ENCODE data around the gene KIAA0513. TPM values are rescaled to one million over a fixed set of nuclear protein-coding genes. Genes with fewer than 3 reads are reported as not detected.

The KIAA0513 gene
- total RNA-seq, 1 donor from 2014 or later: 6.1 TPM

DNA sequence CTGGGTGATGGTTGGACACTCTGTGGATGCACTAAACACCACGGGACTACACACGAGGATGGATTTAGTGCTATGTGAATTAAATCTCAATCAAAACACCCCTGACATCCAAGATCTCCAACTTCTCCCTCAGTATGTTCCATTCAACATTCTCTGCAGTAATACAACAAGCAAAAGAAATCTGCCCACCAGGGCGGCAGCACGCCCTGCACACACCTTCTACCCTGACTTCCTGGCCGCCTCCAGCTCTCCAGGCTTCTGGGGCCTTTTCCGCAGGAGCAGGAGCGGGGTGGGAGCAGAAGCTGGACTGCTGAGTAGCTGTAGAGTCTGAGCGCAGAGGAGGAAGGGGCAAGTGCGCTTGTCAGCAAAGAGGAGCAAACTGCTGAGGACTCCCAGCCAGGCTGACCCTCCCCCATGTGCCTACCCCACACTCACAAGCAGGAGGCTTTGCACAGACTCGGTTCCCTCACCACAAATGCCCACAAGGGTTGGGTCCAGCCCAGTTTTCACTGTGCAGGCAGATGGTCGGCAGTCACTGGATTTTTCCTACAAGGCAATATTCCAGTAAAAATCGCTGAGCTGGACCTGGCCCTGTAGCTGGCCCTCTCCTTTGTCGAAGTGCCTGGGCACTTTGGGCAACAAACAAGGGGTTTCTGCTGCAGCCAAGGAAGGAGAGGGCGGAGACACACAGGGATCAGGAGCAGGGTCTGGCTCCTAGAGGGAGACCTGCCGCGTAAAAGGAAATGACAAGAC lies 39.1 kb upstream of the KIAA0513 start:
- H3F3A ChIP-seq (ENCODE audit: low read depth): no peaks in the 10 kb centered on the region
- H3K9me3 Mint-ChIP-seq: no peaks in the 10 kb centered on the region
- H3K27ac Mint-ChIP-seq: no peak overlapping the region
- TF ChIP-seq CTCF (IDR thresholded peaks at IDR 0.05) (no peak), EZH2phosphoT487 (IDR thresholded peaks at IDR 0.05) (no peak), EZH2 (IDR thresholded peaks at IDR 0.05) (no peak)
- H3K27ac ChIP-seq: no peak overlapping the region
- no peaks in the 10 kb centered on the region for H3K4me1 ChIP-seq
- peaks cover 3% of the 10 kb centered on the region for H3K79me2 ChIP-seq (ENCODE audit: low read depth)
- no peak overlapping the region for H3K9ac ChIP-seq
- peaks cover 2% of the 10 kb centered on the region for H3K27me3 Mint-ChIP-seq (ENCODE audit: insufficient read depth, low read depth)
- no peak for DNase-seq (ENCODE audit: low spot score)
- no peaks in the 10 kb centered on the region for H3K27me3 ChIP-seq
- H3K9me3 ChIP-seq (ENCODE audit: low read depth): no peaks in the 10 kb centered on the region
- no peak overlapping the region for H3K4me3 ChIP-seq
- no peak overlapping the region for H3K4me2 ChIP-seq
- H3K4me3 Mint-ChIP-seq: no peak overlapping the region
- H3K4me1 Mint-ChIP-seq: peaks cover 20% of the 10 kb centered on the region
- no peak overlapping the region for H2AFZ ChIP-seq (replicated peaks)
- H3K36me3 Mint-ChIP-seq: peaks cover 32% of the 10 kb centered on the region
- H3K36me3 ChIP-seq: no peaks in the 10 kb centered on the region
- peaks cover 19% of the 10 kb centered on the region for H4K20me1 ChIP-seq (ENCODE audit: low read depth)

- Histone ChIP-seq H3K79me2 (ENCODE audit: low read depth) (peaks cover 3% of the 10 kb centered on the region), H4K20me1 (ENCODE audit: low read depth) (peaks cover 29% of the 10 kb centered on the region), H3F3A (ENCODE audit: low read depth) (no peaks in the 10 kb centered on the region), H3K27ac (no peak overlapping the region), H3K9me3 (ENCODE audit: low read depth) (no peaks in the 10 kb centered on the region), H3K4me2 (no peak overlapping the region), H3K4me1 (no peaks in the 10 kb centered on the region), H3K9ac (no peak overlapping the region), H3K36me3 (no peaks in the 10 kb centered on the region), H3K27me3 (no peaks in the 10 kb centered on the region), H3K4me3 (no peak overlapping the region), H2AFZ (replicated peaks) (no peak overlapping the region)
- TF ChIP-seq CTCF (IDR thresholded peaks at IDR 0.05) (no peak), EZH2phosphoT487 (IDR thresholded peaks at IDR 0.05) (no peak), EZH2 (IDR thresholded peaks at IDR 0.05) (no peak)
- Mint-ChIP-seq H3K27me3 (ENCODE audit: insufficient read depth, low read depth) (peaks cover 4% of the 10 kb centered on the region), H3K4me1 (peaks cover 20% of the 10 kb centered on the region), H3K9me3 (no peaks in the 10 kb centered on the region), H3K4me3 (no peak overlapping the region), H3K36me3 (peaks cover 36% of the 10 kb centered on the region), H3K27ac (no peak overlapping the region)
- DNase-seq (ENCODE audit: low spot score): no peak
Observed at GRCh38 chr16:84989749-84990620, 37.6 kb upstream of the KIAA0513 start.

- no peak overlapping the region for H3K27ac ChIP-seq
- H3K27me3 ChIP-seq: no peaks in the 10 kb centered on the region
- H3K36me3 Mint-ChIP-seq: peaks cover 39% of the 10 kb centered on the region
- no peaks in the 10 kb centered on the region for H3K9me3 ChIP-seq (ENCODE audit: low read depth)
- H3K27ac Mint-ChIP-seq: no peak overlapping the region
- no peaks in the 10 kb centered on the region for H3K4me1 ChIP-seq
- no peak overlapping the region for H3K4me3 Mint-ChIP-seq
- H3K9ac ChIP-seq: no peak overlapping the region
- H3F3A ChIP-seq (ENCODE audit: low read depth): no peaks in the 10 kb centered on the region
- H3K9me3 Mint-ChIP-seq: no peaks in the 10 kb centered on the region
- H4K20me1 ChIP-seq (ENCODE audit: low read depth): peaks cover 31% of the 10 kb centered on the region
- no peak overlapping the region for H3K4me3 ChIP-seq
- no peak overlapping the region for H2AFZ ChIP-seq (replicated peaks)
- TF ChIP-seq EZH2 (IDR thresholded peaks at IDR 0.05): no peak
- TF ChIP-seq EZH2phosphoT487 (IDR thresholded peaks at IDR 0.05): no peak
- no peak for TF ChIP-seq CTCF (IDR thresholded peaks at IDR 0.05)
- peaks cover 3% of the 10 kb centered on the region for H3K27me3 Mint-ChIP-seq (ENCODE audit: insufficient read depth, low read depth)
- DNase-seq (ENCODE audit: low spot score): no peak
- no peaks in the 10 kb centered on the region for H3K36me3 ChIP-seq
- H3K79me2 ChIP-seq (ENCODE audit: low read depth): peaks cover 3% of the 10 kb centered on the region
- H3K4me2 ChIP-seq: no peak overlapping the region
- peaks cover 18% of the 10 kb centered on the region for H3K4me1 Mint-ChIP-seq
Observed at GRCh38 chr16:84990782-84991181, 36.8 kb upstream of the KIAA0513 start.

All from neural progenitor cell (in vitro differentiated cells).